ENCODE data around the gene C1orf141. TPM values are rescaled to one million over a fixed set of nuclear protein-coding genes. Genes with fewer than 3 reads are reported as not detected.

C1orf141 gene
- total and polyA plus RNA-seq, 8 donors = 0.14 TPM; not detected in 7

GRCh38 chr1:67044631-67045270 lies 90.0 kb downstream of the C1orf141 start:
- Histone ChIP-seq H3K4me1 (peaks cover 0 to 4% (median 3%) of the 10 kb centered on the region in 3 donors), H3K36me3 (peaks cover 0 to 53% (median 0%) of the 10 kb centered on the region in 3 donors), H3K27me3 (no peaks in the 10 kb centered on the region), H3K9me3 (no peaks in the 10 kb centered on the region), H3K27ac (no peak overlapping the region), H3K4me3 (no peak overlapping the region)
- ATAC-seq = no peak
- 94 to 95% methylated on average over 4 of the region's 4 CpGs for WGBS, 2 donors
- no peak for DNase-seq
- intact Hi-C loops (cut with DNase I) = no loop called here
- no peak for TF ChIP-seq CTCF (IDR thresholded peaks at IDR 0.05)
- FAIRE-seq = no peak

DNA sequence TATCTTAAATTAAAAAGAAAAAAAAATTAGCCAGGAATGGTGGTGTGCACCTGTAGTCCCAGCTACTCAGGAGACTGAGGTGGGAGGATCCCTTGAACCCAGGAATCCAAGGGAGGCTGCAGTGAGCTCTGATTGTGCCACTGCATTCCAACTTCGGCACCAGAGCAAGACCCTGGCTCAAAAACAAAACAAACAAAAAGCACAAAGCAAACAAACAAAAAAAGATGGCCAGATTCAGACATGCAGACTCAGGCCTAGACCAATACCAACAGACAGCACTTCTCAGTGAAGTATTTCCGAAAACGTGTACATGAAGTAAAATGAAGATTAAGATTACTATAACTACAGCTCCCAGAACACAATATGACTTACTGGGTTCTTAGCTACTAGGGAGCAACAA lies 91.4 kb downstream of the C1orf141 start:
- Histone ChIP-seq H3K27ac (no peak overlapping the region), H3K36me3 (peaks cover 0 to 53% (median 0%) of the 10 kb centered on the region in 3 donors), H3K4me1 (no peaks in the 10 kb centered on the region), H3K4me3 (no peak overlapping the region), H3K27me3 (no peaks in the 10 kb centered on the region), H3K9me3 (no peaks in the 10 kb centered on the region)
- ATAC-seq (no peak), FAIRE-seq (no peak), DNase-seq (no peak)
- intact Hi-C loops (cut with DNase I) = no loop called here
- TF ChIP-seq CTCF (IDR thresholded peaks at IDR 0.05) = no peak
- WGBS, 2 donors = 49 to 54% methylated on average over 3 of the region's 3 CpGs

Other genes with a start within 250 kb of the C1orf141 start
- gene DNAI4, start 210.1 kb downstream of the C1orf141 start, total RNA-seq = 1 to 10 TPM; 3.5 to 6.7 (median 5.3) TPM
- gene DNAI4, start 210.1 kb downstream of the C1orf141 start, polyA plus RNA-seq = 1 to 10 TPM; 1.5 to 2.3 TPM
- 10 to 100 TPM in 3 of 6 donors, 1 to 10 TPM in 3; 8.0 to 17.5 (median 10.2) TPM for gene MIER1, start 210.0 kb downstream of the C1orf141 start, total RNA-seq
- 1 to 10 TPM; 5.2 to 9.5 TPM for gene MIER1, start 210.0 kb downstream of the C1orf141 start, polyA plus RNA-seq
- 1 to 10 TPM; 3.3 to 7.7 (median 5.1) TPM for gene SLC35D1, start 80.8 kb downstream of the C1orf141 start, total RNA-seq
- gene SLC35D1, start 80.8 kb downstream of the C1orf141 start, polyA plus RNA-seq = 1 to 10 TPM; 1.9 to 3.5 TPM
- gene IL23R, start 31.5 kb upstream of the C1orf141 start, total RNA-seq = under 1 TPM in 4 of 6 donors, not detected in 2; 0.09 to 0.22 (median 0.16) TPM
- gene IL23R, start 31.5 kb upstream of the C1orf141 start, polyA plus RNA-seq = under 1 TPM in 1 of 2 donors, not detected in 1; 0.05 TPM
- 1 to 10 TPM; 2.1 to 5.0 (median 3.5) TPM for gene IL12RB2, start 172.9 kb upstream of the C1orf141 start, total RNA-seq
- gene IL12RB2, start 172.9 kb upstream of the C1orf141 start, polyA plus RNA-seq = under 1 TPM; 0.65 to 0.92 TPM

Data from pancreas (tissue), 10 donors.